Upper lobe of left lung (tissue), 4 donors: Measurements from ENCODE around the gene TNFSF13.

Source experiments
- CTCF ChIP-seq, 6 experiments: fragments of 450-650 bp in 4 of 6; fragments of 200-600 bp in 2 of 6; sonication (generic) in 2 of 6; IDR thresholded peaks; one replicate each; pipeline ENCODE4 v1.5.1; 2016 to 2019; ENCODE audit warnings: antibody characterized with exemption in 6 of 6
- EP300 ChIP-seq, 4 donors: sonication (generic); formaldehyde crosslinking; IDR thresholded peaks; one replicate each; pipeline ENCODE4 v1.5.1; 2017; ENCODE audit warnings: antibody characterized with exemption in 4 of 4, control low read depth in 2 of 4
- POLR2A ChIP-seq, 4 donors: fragments of 450-650 bp; IDR thresholded peaks; one replicate each; pipeline ENCODE4 v1.5.1; 2016 to 2017; ENCODE audit warnings: antibody characterized with exemption in 4 of 4, mild to moderate bottlenecking in 2 of 4

GRCh38 chr17:7590743-7591142, 32.2 kb downstream of the TNFSF13 start:
- TF ChIP-seq CTCF (IDR thresholded peaks at IDR 0.05) = no peak
- no peak for TF ChIP-seq POLR2A (IDR thresholded peaks at IDR 0.05)
- no peak for TF ChIP-seq EP300 (IDR thresholded peaks at IDR 0.05)
